HL-60 (cell line): ENCODE data around the gene DHRS7B.

Experiments
- DNase-seq, 2 experiments: peaks; one replicate each; pipeline ENCODE4 v3.0.0-alpha.2; 2010 to 2020; ENCODE audit warnings: low read depth in 1 of 2, low spot score in 1 of 2
- H3K27ac ChIP-seq: fragments of 250-450 bp; sonication (Bioruptor Pico); replicated peaks from 2 replicates; pipeline ENCODE4 v1.5.1; 2020; ENCODE audit warnings: mild to moderate bottlenecking, moderate library complexity
- H3K27me3 ChIP-seq: fragments of 250-450 bp; sonication (Bioruptor Pico); 2 replicates; pipeline ENCODE4 v1.5.1; 2021; ENCODE audit warnings: mild to moderate bottlenecking, moderate library complexity; ENCODE audit not compliant: insufficient read depth, poor library complexity, severe bottlenecking
- H3K4me3 ChIP-seq: replicated peaks from 2 replicates; pipeline ENCODE4 v1.5.1; 2011; ENCODE audit warnings: mild to moderate bottlenecking, control low read depth, low read length; ENCODE audit not compliant: insufficient read depth
- GABPA ChIP-seq: IDR thresholded peaks from 2 replicates; pipeline ENCODE4 v1.6.1; 2012; ENCODE audit warnings: low read depth
- POLR2AphosphoS5 ChIP-seq: IDR thresholded peaks from 2 replicates; pipeline ENCODE4 v1.6.1; 2012; ENCODE audit warnings: low read depth
- SPI1 ChIP-seq: IDR thresholded peaks from 2 replicates; pipeline ENCODE4 v1.6.1; 2012; ENCODE audit warnings: low read depth, mild to moderate bottlenecking, borderline replicate concordance
- TF ChIP-seq, protein P1 (sequence below): IDR thresholded peaks from one replicate; pipeline ENCODE4 v1.5.1; 2011; ENCODE audit warnings: low read length, control low read depth, inconsistent platforms; ENCODE audit not compliant: insufficient read depth
- TF ChIP-seq, protein P2 (sequence below): IDR thresholded peaks from 2 replicates; pipeline ENCODE4 v1.6.1; 2012; ENCODE audit warnings: low read depth; ENCODE audit not compliant: insufficient replicate concordance

The DHRS7B gene

DNA sequence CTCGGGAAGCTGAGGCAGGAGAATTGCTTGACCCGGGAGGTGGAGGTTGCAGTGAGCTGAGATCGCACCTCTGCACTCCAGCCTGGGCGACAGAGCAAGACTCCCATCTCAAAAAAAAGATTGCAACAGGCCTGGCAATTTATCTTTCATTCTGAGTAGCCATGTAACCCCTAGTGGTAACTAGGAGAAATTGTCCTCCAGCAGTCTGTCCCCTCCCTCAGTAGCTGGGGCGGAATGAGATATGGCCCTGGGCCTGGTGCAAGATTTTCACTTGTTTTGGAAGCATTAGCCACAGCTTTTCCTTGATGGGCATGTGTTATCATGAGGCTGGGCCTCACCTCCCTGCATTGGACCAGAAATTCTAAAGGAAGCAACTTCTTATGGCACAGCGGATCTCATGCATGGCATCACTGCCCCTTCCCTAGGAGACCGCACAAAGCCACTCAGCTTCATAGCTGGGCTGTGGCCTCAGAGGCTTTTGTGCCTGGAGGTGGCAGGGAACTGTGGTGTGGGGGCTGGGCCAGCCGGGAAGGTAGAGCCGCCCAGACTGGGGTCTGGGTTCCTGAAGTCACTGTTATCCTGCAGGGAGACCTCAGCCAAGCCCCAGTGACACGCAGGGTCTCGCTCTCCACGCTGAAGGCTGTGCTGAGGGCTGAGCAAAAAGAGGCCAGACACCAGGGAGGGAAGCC, 113.1 kb downstream of the DHRS7B start:
- DNase-seq: peak in 1 of 2 experiments; percentile 30
- Histone ChIP-seq H3K4me3 (no peak overlapping the region), H3K27ac (no peak overlapping the region), H3K27me3 (no peaks in the 10 kb centered on the region)
- TF ChIP-seq, protein P1, sequence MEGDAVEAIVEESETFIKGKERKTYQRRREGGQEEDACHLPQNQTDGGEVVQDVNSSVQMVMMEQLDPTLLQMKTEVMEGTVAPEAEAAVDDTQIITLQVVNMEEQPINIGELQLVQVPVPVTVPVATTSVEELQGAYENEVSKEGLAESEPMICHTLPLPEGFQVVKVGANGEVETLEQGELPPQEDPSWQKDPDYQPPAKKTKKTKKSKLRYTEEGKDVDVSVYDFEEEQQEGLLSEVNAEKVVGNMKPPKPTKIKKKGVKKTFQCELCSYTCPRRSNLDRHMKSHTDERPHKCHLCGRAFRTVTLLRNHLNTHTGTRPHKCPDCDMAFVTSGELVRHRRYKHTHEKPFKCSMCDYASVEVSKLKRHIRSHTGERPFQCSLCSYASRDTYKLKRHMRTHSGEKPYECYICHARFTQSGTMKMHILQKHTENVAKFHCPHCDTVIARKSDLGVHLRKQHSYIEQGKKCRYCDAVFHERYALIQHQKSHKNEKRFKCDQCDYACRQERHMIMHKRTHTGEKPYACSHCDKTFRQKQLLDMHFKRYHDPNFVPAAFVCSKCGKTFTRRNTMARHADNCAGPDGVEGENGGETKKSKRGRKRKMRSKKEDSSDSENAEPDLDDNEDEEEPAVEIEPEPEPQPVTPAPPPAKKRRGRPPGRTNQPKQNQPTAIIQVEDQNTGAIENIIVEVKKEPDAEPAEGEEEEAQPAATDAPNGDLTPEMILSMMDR: peak; percentile 25
- TF ChIP-seq GABPA (no peak), SPI1 (no peak)

DNA sequence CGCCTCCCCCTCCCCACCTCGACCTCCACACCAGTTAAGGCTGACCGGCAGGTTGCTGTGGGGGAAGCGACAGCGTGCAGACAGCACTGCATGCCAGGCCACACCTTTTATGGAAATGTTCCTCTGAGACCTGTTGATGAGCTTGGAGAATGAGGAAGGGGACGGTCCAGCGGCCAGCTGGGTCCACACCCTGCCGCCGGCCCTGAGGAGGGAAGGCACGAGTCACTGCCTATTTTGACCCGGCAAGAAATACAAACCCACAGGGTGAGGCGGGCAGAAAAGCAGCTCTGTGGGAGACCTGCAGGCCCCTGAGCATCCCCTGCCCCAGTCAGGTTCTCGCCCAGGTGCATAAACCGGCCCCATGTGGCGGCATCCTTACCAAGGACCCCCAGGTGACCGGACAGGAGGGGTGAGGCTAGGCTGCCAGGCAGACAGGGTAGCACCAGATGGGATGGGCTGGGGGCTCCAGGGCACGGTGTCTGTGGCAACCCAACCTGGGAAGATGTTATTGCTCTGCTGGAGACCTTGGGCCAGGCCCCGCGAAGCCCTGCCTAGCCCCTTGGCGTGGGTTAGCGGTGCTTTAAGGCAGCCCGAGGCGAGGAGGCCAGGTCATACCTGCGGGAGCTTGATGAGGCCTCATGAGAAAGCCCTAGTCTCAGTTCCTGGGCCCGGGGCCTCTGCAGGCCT, 113.7 kb downstream of the DHRS7B start:
- H3K27me3 ChIP-seq: no peaks in the 10 kb centered on the region
- no peak overlapping the region for H3K4me3 ChIP-seq
- H3K27ac ChIP-seq: no peak overlapping the region
- TF ChIP-seq, protein P2, sequence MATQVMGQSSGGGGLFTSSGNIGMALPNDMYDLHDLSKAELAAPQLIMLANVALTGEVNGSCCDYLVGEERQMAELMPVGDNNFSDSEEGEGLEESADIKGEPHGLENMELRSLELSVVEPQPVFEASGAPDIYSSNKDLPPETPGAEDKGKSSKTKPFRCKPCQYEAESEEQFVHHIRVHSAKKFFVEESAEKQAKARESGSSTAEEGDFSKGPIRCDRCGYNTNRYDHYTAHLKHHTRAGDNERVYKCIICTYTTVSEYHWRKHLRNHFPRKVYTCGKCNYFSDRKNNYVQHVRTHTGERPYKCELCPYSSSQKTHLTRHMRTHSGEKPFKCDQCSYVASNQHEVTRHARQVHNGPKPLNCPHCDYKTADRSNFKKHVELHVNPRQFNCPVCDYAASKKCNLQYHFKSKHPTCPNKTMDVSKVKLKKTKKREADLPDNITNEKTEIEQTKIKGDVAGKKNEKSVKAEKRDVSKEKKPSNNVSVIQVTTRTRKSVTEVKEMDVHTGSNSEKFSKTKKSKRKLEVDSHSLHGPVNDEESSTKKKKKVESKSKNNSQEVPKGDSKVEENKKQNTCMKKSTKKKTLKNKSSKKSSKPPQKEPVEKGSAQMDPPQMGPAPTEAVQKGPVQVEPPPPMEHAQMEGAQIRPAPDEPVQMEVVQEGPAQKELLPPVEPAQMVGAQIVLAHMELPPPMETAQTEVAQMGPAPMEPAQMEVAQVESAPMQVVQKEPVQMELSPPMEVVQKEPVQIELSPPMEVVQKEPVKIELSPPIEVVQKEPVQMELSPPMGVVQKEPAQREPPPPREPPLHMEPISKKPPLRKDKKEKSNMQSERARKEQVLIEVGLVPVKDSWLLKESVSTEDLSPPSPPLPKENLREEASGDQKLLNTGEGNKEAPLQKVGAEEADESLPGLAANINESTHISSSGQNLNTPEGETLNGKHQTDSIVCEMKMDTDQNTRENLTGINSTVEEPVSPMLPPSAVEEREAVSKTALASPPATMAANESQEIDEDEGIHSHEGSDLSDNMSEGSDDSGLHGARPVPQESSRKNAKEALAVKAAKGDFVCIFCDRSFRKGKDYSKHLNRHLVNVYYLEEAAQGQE: no peak
- no peak for TF ChIP-seq POLR2AphosphoS5
- TF ChIP-seq GABPA: no peak
- TF ChIP-seq SPI1: no peak
- TF ChIP-seq, protein P1: no peak
- DNase-seq: no peak
